MM.1S (cell line): Measurements from ENCODE around the gene RALGAPA2.

Experiments used
- DNase-seq: peaks from one replicate; pipeline ENCODE4 v3.0.0-alpha.2; 2015
- H2AFZ ChIP-seq: fragments of 300-600 bp; sonication (generic); 2 replicates; pipeline ENCODE4 v1.6.0; 2016; ENCODE audit warnings: antibody characterized with exemption, low read length
- H3F3A ChIP-seq: fragments of 300-600 bp; sonication (generic); 2 replicates; pipeline ENCODE4 v1.6.1; 2016; ENCODE audit warnings: mild to moderate bottlenecking, antibody characterized with exemption, low read length, moderate library complexity, mixed read lengths; ENCODE audit not compliant: insufficient read depth
- H3K27ac ChIP-seq: fragments of 300-600 bp; sonication (generic); 2 replicates; pipeline ENCODE4 v1.5.1; 2016; ENCODE audit warnings: mild to moderate bottlenecking, low read length
- H3K27me3 ChIP-seq: fragments of 300-600 bp; sonication (generic); replicated peaks from 2 replicates; pipeline ENCODE4 v1.6.0; 2016; ENCODE audit warnings: low read length; ENCODE audit not compliant: insufficient read depth
- H3K36me3 ChIP-seq: fragments of 300-600 bp; sonication (generic); replicated peaks from 2 replicates; pipeline ENCODE4 v1.6.1; 2016; ENCODE audit warnings: mild to moderate bottlenecking, low read length, mixed read lengths; ENCODE audit not compliant: insufficient read depth
- H3K4me1 ChIP-seq: fragments of 300-600 bp; sonication (generic); 2 replicates; pipeline ENCODE4 v1.6.1; 2016; ENCODE audit warnings: low read length, mixed read lengths
- H3K4me2 ChIP-seq: fragments of 300-600 bp; sonication (generic); 2 replicates; pipeline ENCODE4 v1.6.0; 2016; ENCODE audit warnings: low read depth, low read length
- H3K4me3 ChIP-seq: fragments of 300-600 bp; sonication (generic); 2 replicates; pipeline ENCODE4 v1.5.1; 2016; ENCODE audit warnings: low read length, mixed read lengths
- H3K79me2 ChIP-seq: fragments of 300-600 bp; sonication (generic); 2 replicates; pipeline ENCODE4 v1.6.1; 2016; ENCODE audit warnings: mixed run types, low read length, mixed read lengths
- H3K9ac ChIP-seq: fragments of 300-600 bp; sonication (generic); 2 replicates; pipeline ENCODE4 v1.6.1; 2016; ENCODE audit warnings: low read length, mixed read lengths
- H3K9me2 ChIP-seq: fragments of 300-600 bp; sonication (generic); replicated peaks from 2 replicates; pipeline ENCODE4 v1.6.1; 2016; ENCODE audit warnings: mild to moderate bottlenecking, low read length, mixed read lengths; ENCODE audit not compliant: insufficient read depth
- H3K9me3 ChIP-seq: fragments of 300-600 bp; sonication (generic); replicated peaks from 2 replicates; pipeline ENCODE4 v1.6.1; 2016; ENCODE audit warnings: mild to moderate bottlenecking, low read length, mixed read lengths; ENCODE audit not compliant: insufficient read depth
- H4K20me1 ChIP-seq: fragments of 300-600 bp; sonication (generic); 2 replicates; pipeline ENCODE4 v1.6.1; 2016; ENCODE audit warnings: mild to moderate bottlenecking, low read length, moderate library complexity, mixed read lengths; ENCODE audit not compliant: insufficient read depth
- CTCF ChIP-seq: fragments of 300-600 bp; sonication (generic); IDR thresholded peaks from 2 replicates; pipeline ENCODE4 v1.5.1; 2016; ENCODE audit warnings: antibody characterized with exemption, low read length, mixed read lengths
- EZH2 ChIP-seq: fragments of 300-600 bp; sonication (generic); optimal IDR thresholded peaks from 2 replicates; pipeline ENCODE3; 2017; ENCODE audit warnings: low read depth, mild to moderate bottlenecking, antibody characterized with exemption, low read length, mixed read lengths
- EZH2phosphoT487 ChIP-seq: fragments of 300-600 bp; sonication (generic); IDR thresholded peaks from 2 replicates; pipeline ENCODE4 v1.6.1; 2018; ENCODE audit warnings: antibody characterized with exemption, low read length

RALGAPA2 gene

GRCh38 chr20:20411836-20412235 lies 300.6 kb downstream of the RALGAPA2 start:
- Histone ChIP-seq H3K4me3 (no peak overlapping the region), H3F3A (no peaks in the 10 kb centered on the region), H4K20me1 (no peaks in the 10 kb centered on the region), H2AFZ (no peak overlapping the region), H3K4me1 (no peaks in the 10 kb centered on the region), H3K27me3 (no peaks in the 10 kb centered on the region), H3K79me2 (no peaks in the 10 kb centered on the region), H3K27ac (no peak overlapping the region), H3K9me2 (no peaks in the 10 kb centered on the region), H3K36me3 (no peaks in the 10 kb centered on the region), H3K4me2 (no peak overlapping the region), H3K9me3 (no peaks in the 10 kb centered on the region), H3K9ac (no peak overlapping the region)
- DNase-seq: no peak
- no peak for TF ChIP-seq EZH2

- no peak overlapping the region for H3K9ac ChIP-seq
- DNase-seq: no peak
- H3K27ac ChIP-seq: no peak overlapping the region
- H3K9me2 ChIP-seq: no peaks in the 10 kb centered on the region
- H3F3A ChIP-seq: no peaks in the 10 kb centered on the region
- no peak overlapping the region for H2AFZ ChIP-seq
- H3K4me3 ChIP-seq: no peak overlapping the region
- H3K36me3 ChIP-seq: no peaks in the 10 kb centered on the region
- no peaks in the 10 kb centered on the region for H3K4me1 ChIP-seq
- H3K4me2 ChIP-seq: no peak overlapping the region
- H4K20me1 ChIP-seq: no peaks in the 10 kb centered on the region
- H3K79me2 ChIP-seq: no peaks in the 10 kb centered on the region
- H3K27me3 ChIP-seq: no peaks in the 10 kb centered on the region
- H3K9me3 ChIP-seq: no peaks in the 10 kb centered on the region
- TF ChIP-seq EZH2phosphoT487: no peak
- TF ChIP-seq CTCF: no peak
- no peak for TF ChIP-seq EZH2
Observed at GRCh38 chr20:20411402-20411801, 301.0 kb downstream of the RALGAPA2 start.

GRCh38 chr20:20410678-20411077 lies 301.8 kb downstream of the RALGAPA2 start:
- TF ChIP-seq EZH2phosphoT487 (no peak), CTCF (no peak), EZH2 (no peak)
- no peaks in the 10 kb centered on the region for H3K9me3 ChIP-seq
- H3K4me3 ChIP-seq: no peak overlapping the region
- H2AFZ ChIP-seq: no peak overlapping the region
- H3K27ac ChIP-seq: no peak overlapping the region
- no peak overlapping the region for H3K4me2 ChIP-seq
- no peaks in the 10 kb centered on the region for H4K20me1 ChIP-seq
- no peak for DNase-seq
- no peaks in the 10 kb centered on the region for H3K36me3 ChIP-seq
- H3K27me3 ChIP-seq: no peaks in the 10 kb centered on the region
- no peaks in the 10 kb centered on the region for H3K4me1 ChIP-seq
- H3F3A ChIP-seq: no peaks in the 10 kb centered on the region
- no peaks in the 10 kb centered on the region for H3K79me2 ChIP-seq
- H3K9me2 ChIP-seq: no peaks in the 10 kb centered on the region
- no peak overlapping the region for H3K9ac ChIP-seq

GRCh38 chr20:20409331-20409730 lies 303.1 kb downstream of the RALGAPA2 start:
- no peak overlapping the region for H2AFZ ChIP-seq
- H3K9ac ChIP-seq: no peak overlapping the region
- no peaks in the 10 kb centered on the region for H4K20me1 ChIP-seq
- no peaks in the 10 kb centered on the region for H3K4me1 ChIP-seq
- H3K4me3 ChIP-seq: no peak overlapping the region
- H3K79me2 ChIP-seq: no peaks in the 10 kb centered on the region
- no peak overlapping the region for H3K4me2 ChIP-seq
- TF ChIP-seq EZH2 (no peak), CTCF (no peak), EZH2phosphoT487 (no peak)
- no peaks in the 10 kb centered on the region for H3F3A ChIP-seq
- DNase-seq: no peak
- H3K36me3 ChIP-seq: no peaks in the 10 kb centered on the region
- no peaks in the 10 kb centered on the region for H3K27me3 ChIP-seq
- H3K27ac ChIP-seq: no peak overlapping the region
- H3K9me2 ChIP-seq: no peaks in the 10 kb centered on the region
- H3K9me3 ChIP-seq: no peaks in the 10 kb centered on the region
